ENCODE measurements around the gene ADGRD2. TPM values are rescaled to one million over a fixed set of nuclear protein-coding genes. Genes with fewer than 3 reads are reported as not detected.

Gene ADGRD2
- polyA plus RNA-seq, 1 donor (not counting 4 experiments of a cell fraction or from before 2014, with no cell fraction given), result not detected

- FAIRE-seq (no peak), DNase-seq (ENCODE audit: low read depth, low spot score) (no peak)
- Histone ChIP-seq H3K4me3 (ENCODE audit: control insufficient read depth in 2 of 3, extremely low read depth in 1 of 3, insufficient read depth in 2 of 3, low read depth in 1 of 3, low read length in 3 of 3) (no peak overlapping the region), H3K9me1 (ENCODE audit: control insufficient read depth, extremely low read depth, insufficient read depth, low read length) (no peaks in the 10 kb centered on the region), H3K36me3 (ENCODE audit: control insufficient read depth in 2 of 2, extremely low read depth in 1 of 2, insufficient read depth in 2 of 2, low read length in 2 of 2) (no peaks in the 10 kb centered on the region), H3K4me1 (ENCODE audit: control insufficient read depth, extremely low read depth, insufficient read depth, low read length) (no peaks in the 10 kb centered on the region), H3K4me2 (ENCODE audit: control insufficient read depth, extremely low read depth, insufficient read depth, low read depth, low read length) (no peak overlapping the region), H3K79me2 (ENCODE audit: control insufficient read depth, insufficient read depth, low read length) (no peaks in the 10 kb centered on the region), H2AFZ (ENCODE audit: control insufficient read depth, low read length) (no peak overlapping the region), H3K9ac (ENCODE audit: control insufficient read depth, extremely low read depth, insufficient read depth, low read length) (no peak overlapping the region), H3K9me3 (ENCODE audit: control insufficient read depth, low read depth, low read length) (no peaks in the 10 kb centered on the region), H4K20me1 (ENCODE audit: control insufficient read depth, extremely low read depth, insufficient read depth, low read length) (no peaks in the 10 kb centered on the region), H3K27me3 (ENCODE audit: control insufficient read depth, extremely low read depth, insufficient read depth, low read length) (no peaks in the 10 kb centered on the region), H3K27ac (ENCODE audit: control insufficient read depth, insufficient read depth, low read length) (no peak overlapping the region)
- dilution Hi-C loops (cut with MboI; ENCODE audit: extremely low pct_ligation_motif_present, low sequenced_read_pairs), result no loop called here
- TF ChIP-seq EZH2 (IDR thresholded peaks at IDR 0.05; ENCODE audit: low read length) (no peak), CTCF (optimal IDR thresholded peaks at IDR 0.05 in 1 of 3, IDR thresholded peaks at IDR 0.05 in 1 of 3, conservative IDR thresholded peaks at IDR 0.05 in 1 of 3; ENCODE audit: extremely low read depth in 1 of 3, insufficient read depth in 2 of 3, low read length in 3 of 3) (no peak)
Measured at GRCh38 chr9:124458441-124458840, 8.2 kb downstream of the ADGRD2 start.

GRCh38 chr9:124462739-124463138 is 12.5 kb downstream of the ADGRD2 start:
- Histone ChIP-seq H4K20me1 (ENCODE audit: control insufficient read depth, extremely low read depth, insufficient read depth, low read length) (no peaks in the 10 kb centered on the region), H3K4me1 (ENCODE audit: control insufficient read depth, extremely low read depth, insufficient read depth, low read length) (no peaks in the 10 kb centered on the region), H3K9me3 (ENCODE audit: control insufficient read depth, low read depth, low read length) (no peaks in the 10 kb centered on the region), H3K79me2 (ENCODE audit: control insufficient read depth, insufficient read depth, low read length) (no peaks in the 10 kb centered on the region), H2AFZ (ENCODE audit: control insufficient read depth, low read length) (no peak overlapping the region), H3K9ac (ENCODE audit: control insufficient read depth, extremely low read depth, insufficient read depth, low read length) (no peak overlapping the region), H3K36me3 (ENCODE audit: control insufficient read depth in 2 of 2, extremely low read depth in 1 of 2, insufficient read depth in 2 of 2, low read length in 2 of 2) (no peaks in the 10 kb centered on the region), H3K4me2 (ENCODE audit: control insufficient read depth, extremely low read depth, insufficient read depth, low read depth, low read length) (no peak overlapping the region), H3K27ac (ENCODE audit: control insufficient read depth, insufficient read depth, low read length) (no peak overlapping the region), H3K9me1 (ENCODE audit: control insufficient read depth, extremely low read depth, insufficient read depth, low read length) (no peaks in the 10 kb centered on the region), H3K27me3 (ENCODE audit: control insufficient read depth, extremely low read depth, insufficient read depth, low read length) (no peaks in the 10 kb centered on the region), H3K4me3 (ENCODE audit: control insufficient read depth in 2 of 3, extremely low read depth in 1 of 3, insufficient read depth in 2 of 3, low read depth in 1 of 3, low read length in 3 of 3) (no peak overlapping the region)
- no peak for TF ChIP-seq CTCF (optimal IDR thresholded peaks at IDR 0.05 in 1 of 3, IDR thresholded peaks at IDR 0.05 in 1 of 3, conservative IDR thresholded peaks at IDR 0.05 in 1 of 3; ENCODE audit: extremely low read depth in 1 of 3, insufficient read depth in 2 of 3, low read length in 3 of 3)
- no peak for TF ChIP-seq EZH2 (IDR thresholded peaks at IDR 0.05; ENCODE audit: low read length)
- dilution Hi-C loops (cut with MboI; ENCODE audit: extremely low pct_ligation_motif_present, low sequenced_read_pairs), result no loop called here
- DNase-seq (ENCODE audit: low read depth, low spot score) (no peak), FAIRE-seq (no peak)

All from keratinocyte (primary cell).